ENCODE measurements around the gene OPTC. TPM values are rescaled to one million over a fixed set of nuclear protein-coding genes. Genes with fewer than 3 reads are reported as not detected.

Gene OPTC
- total and polyA plus RNA-seq, 2 of the 8 experiments (the other 6 are each of a cell fraction or from before 2014, with no cell fraction given): 1.1 to 4.0 TPM

DNA sequence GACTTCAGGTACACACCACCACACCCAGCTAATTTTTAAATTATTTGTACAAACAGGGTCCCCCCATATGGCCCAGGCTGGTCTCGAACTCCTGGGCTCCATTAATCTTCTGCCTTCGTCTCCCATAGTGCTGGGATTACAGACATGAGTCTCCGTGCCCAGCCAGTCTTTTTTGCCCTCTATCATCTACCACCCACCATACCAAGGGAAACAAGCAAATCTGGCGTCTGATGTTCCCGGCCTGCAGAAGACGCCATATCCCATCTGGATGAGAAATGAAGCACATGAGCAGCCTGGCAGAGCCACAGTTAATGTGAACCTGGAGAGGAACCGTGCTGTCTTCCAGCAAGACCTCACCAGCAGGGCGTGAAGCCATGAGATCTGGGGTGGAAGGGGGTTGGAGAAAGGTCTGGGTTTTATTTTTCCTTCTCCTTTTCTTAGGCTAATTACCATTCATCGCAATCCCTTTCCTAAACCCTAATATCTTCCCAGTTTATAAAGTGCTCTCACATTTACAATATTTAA, 20.1 kb upstream of the OPTC start:
- H3K4me3 ChIP-seq (ENCODE audit: extremely low read depth in 1 of 4, insufficient read depth in 2 of 4, low read depth in 3 of 4, low read length in 4 of 4): no peak overlapping the region
- DNase-seq (ENCODE audit: low read depth in 1 of 2, low spot score in 2 of 2) (no peak), FAIRE-seq (no peak)
- no peak overlapping the region for H3K27ac ChIP-seq (ENCODE audit: low read depth, low read length)
- H2BK5ac ChIP-seq (ENCODE audit: low read depth, low read length): no peak overlapping the region
- no peak overlapping the region for H3K4me2 ChIP-seq (ENCODE audit: insufficient read depth in 1 of 2, low read depth in 2 of 2, low read length in 2 of 2)
- no peaks in the 10 kb centered on the region; the same call in 1 of the 2 replicates for H3K23me2 ChIP-seq (ENCODE audit: low read depth, low read length)
- no peak overlapping the region for H3K18ac ChIP-seq (ENCODE audit: extremely low read depth, low read length)
- no peak overlapping the region for H4K5ac ChIP-seq (ENCODE audit: insufficient read length, low read depth, low read length)
- no peaks in the 10 kb centered on the region for H3K79me2 ChIP-seq (ENCODE audit: control insufficient read depth in 1 of 2, insufficient read depth in 2 of 2, low read length in 2 of 2)
- no peaks in the 10 kb centered on the region for H3K36me3 ChIP-seq (ENCODE audit: control insufficient read depth in 2 of 4, insufficient read depth in 4 of 4, low read length in 3 of 4)
- 91 to 100% methylated on average over 1 to 9 of the region's 9 CpGs for WGBS, 2 experiments (ENCODE audit: extremely low coverage in 1 of 2, insufficient coverage in 1 of 2, insufficient read length in 1 of 2, insufficient replicate concordance in 2 of 2, low coverage in 1 of 2, low lambda C conversion rate in 2 of 2, missing lambda C conversion rate in 1 of 2)
- H2BK120ac ChIP-seq (replicated peaks; ENCODE audit: low read depth, low read length): no peak overlapping the region
- H3K23ac ChIP-seq (ENCODE audit: insufficient read length): no peak overlapping the region
- H3K9ac ChIP-seq (replicated peaks in 1 of 4; ENCODE audit: extremely low read depth in 1 of 4, low read depth in 3 of 4, low read length in 3 of 4): no peak overlapping the region
- H4K8ac ChIP-seq (ENCODE audit: extremely low read depth, insufficient read depth, low read length): no peak overlapping the region
- H2BK15ac ChIP-seq (ENCODE audit: low read length): no peak overlapping the region
- H3K9me3 ChIP-seq (ENCODE audit: insufficient read depth in 2 of 2, low read depth in 1 of 2, low read length in 1 of 2): no peaks in the 10 kb centered on the region
- H2BK20ac ChIP-seq (ENCODE audit: low read length): no peak overlapping the region
- H3K4ac ChIP-seq (replicated peaks; ENCODE audit: insufficient read length, low read depth, low read length): no peak overlapping the region
- ChIA-PET CTCF (ENCODE audit: partially characterized antibody) (interaction anchor here (0.6 to 23.5 kb wide), 6 partner anchors 9 to 166 kb away, joined by 3 to 330 read pairs (median 4); partner anchors contain the start of gene FMOD), POLR2A (ENCODE audit: partially characterized antibody) (interaction anchor here (0.8 kb wide), 1 partner anchor 115 kb away, joined by 4 read pairs; no protein-coding TSS in a partner anchor)
- H4K20me1 ChIP-seq (replicated peaks in 1 of 2; ENCODE audit: control insufficient read depth in 1 of 2, insufficient read depth in 2 of 2, low read length in 2 of 2): no peaks in the 10 kb centered on the region
- H3K4me1 ChIP-seq (replicated peaks in 1 of 4; ENCODE audit: control insufficient read depth in 3 of 4, insufficient read depth in 4 of 4, low read length in 3 of 4): peaks cover 2 to 15% (median 7%) of the 10 kb centered on the region in 4 experiments; a peak in 6 of 7 replicates
- no peak overlapping the region for H2AK5ac ChIP-seq (ENCODE audit: low read depth, low read length)
- no peaks in the 10 kb centered on the region for H3K79me1 ChIP-seq (ENCODE audit: low read depth, low read length)
- no peaks in the 10 kb centered on the region; a peak in 1 of 7 replicates for H3K27me3 ChIP-seq (replicated peaks in 1 of 4; ENCODE audit: control insufficient read depth in 3 of 4, extremely low read depth in 1 of 4, insufficient read depth in 3 of 4, low read length in 3 of 4)
- H2BK12ac ChIP-seq (ENCODE audit: low read depth, low read length): no peak overlapping the region
- H4K91ac ChIP-seq (replicated peaks; ENCODE audit: insufficient read length, low read length): no peak overlapping the region
- no peak overlapping the region for H3K56ac ChIP-seq (replicated peaks; ENCODE audit: insufficient read length, low read depth, low read length)
- no peak overlapping the region for H3K14ac ChIP-seq (ENCODE audit: insufficient read length)
- no peak overlapping the region for H2AFZ ChIP-seq (ENCODE audit: low read length)
- no peak for TF ChIP-seq CHD1 (IDR thresholded peaks at IDR 0.05; ENCODE audit: low read depth, low read length)
- no peak for TF ChIP-seq RFX5 (IDR thresholded peaks at IDR 0.05; ENCODE audit: borderline replicate concordance, low read depth, low read length)
- no peak for TF ChIP-seq CBX8 (IDR thresholded peaks at IDR 0.05; ENCODE audit: borderline replicate concordance, low read depth, low read length)
- no peak for TF ChIP-seq PHF8 (conservative IDR thresholded peaks at IDR 0.05; ENCODE audit: low read depth, low read length)
- no peak for TF ChIP-seq ASH2L (IDR thresholded peaks at IDR 0.05; ENCODE audit: low read length)
- TF ChIP-seq POU5F1 (IDR thresholded peaks at IDR 0.05; ENCODE audit: low read depth, low read length): no peak
- TF ChIP-seq, protein P1, sequence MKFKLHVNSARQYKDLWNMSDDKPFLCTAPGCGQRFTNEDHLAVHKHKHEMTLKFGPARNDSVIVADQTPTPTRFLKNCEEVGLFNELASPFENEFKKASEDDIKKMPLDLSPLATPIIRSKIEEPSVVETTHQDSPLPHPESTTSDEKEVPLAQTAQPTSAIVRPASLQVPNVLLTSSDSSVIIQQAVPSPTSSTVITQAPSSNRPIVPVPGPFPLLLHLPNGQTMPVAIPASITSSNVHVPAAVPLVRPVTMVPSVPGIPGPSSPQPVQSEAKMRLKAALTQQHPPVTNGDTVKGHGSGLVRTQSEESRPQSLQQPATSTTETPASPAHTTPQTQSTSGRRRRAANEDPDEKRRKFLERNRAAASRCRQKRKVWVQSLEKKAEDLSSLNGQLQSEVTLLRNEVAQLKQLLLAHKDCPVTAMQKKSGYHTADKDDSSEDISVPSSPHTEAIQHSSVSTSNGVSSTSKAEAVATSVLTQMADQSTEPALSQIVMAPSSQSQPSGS (IDR thresholded peaks at IDR 0.05; ENCODE audit: low read length): no peak
